Measurements from ENCODE around the gene SELENOH.
"Not testable (repeated sequence)": the region's sequence is repeated elsewhere in the genome, so short reads cannot be mapped to it uniquely, and the experiment has no call there.

SELENOH gene, protein sequence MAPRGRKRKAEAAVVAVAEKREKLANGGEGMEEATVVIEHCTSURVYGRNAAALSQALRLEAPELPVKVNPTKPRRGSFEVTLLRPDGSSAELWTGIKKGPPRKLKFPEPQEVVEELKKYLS

DNA sequence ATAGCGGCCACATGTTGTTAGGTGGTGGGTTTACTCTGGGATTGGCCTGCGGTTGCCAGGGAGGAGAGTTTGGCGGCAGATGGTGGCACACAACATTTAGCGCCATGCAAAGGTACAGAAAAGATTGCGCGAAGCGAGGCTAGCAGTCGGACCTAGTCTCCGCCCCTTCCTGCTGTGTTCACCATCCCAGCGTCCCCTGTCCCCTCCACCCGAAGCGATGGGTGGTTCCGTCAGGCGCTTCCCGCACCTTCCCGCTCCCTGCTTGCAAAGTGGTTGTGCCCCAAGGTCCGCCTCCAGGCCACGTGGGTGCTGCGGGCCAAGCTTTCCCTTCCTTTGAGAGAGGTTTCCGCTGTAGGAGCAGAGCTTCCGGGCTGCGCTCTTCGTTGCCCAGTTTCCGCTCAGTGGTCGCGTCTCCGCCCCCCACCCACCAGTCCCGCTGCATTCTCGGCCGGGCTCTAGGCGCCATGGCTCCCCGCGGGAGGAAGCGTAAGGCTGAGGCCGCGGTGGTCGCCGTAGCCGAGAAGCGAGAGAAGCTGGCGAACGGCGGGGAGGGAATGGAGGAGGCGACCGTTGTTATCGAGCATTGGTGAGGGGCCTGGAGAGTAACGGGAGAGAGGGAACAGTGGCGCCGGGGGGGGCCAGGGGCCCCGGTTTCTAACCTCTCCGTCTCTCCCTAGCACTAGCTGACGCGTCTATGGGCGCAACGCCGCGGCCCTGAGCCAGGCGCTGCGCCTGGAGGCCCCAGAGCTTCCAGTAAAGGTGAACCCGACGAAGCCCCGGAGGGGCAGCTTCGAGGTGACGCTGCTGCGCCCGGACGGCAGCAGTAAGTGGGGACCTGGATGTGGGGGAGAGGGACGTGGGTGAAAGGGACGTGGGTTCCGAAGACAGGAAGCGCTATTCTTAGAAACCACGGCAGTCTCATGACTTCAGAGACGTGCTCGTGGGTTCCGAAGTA lies at the start of gene SELENOH:
SELENOH (plus strand) TSS at position 360 of the 955 bp plus-strand sequence; CDS start at position 465, 105 bp downstream.
- DNase-seq: peak; percentile 93

DNA sequence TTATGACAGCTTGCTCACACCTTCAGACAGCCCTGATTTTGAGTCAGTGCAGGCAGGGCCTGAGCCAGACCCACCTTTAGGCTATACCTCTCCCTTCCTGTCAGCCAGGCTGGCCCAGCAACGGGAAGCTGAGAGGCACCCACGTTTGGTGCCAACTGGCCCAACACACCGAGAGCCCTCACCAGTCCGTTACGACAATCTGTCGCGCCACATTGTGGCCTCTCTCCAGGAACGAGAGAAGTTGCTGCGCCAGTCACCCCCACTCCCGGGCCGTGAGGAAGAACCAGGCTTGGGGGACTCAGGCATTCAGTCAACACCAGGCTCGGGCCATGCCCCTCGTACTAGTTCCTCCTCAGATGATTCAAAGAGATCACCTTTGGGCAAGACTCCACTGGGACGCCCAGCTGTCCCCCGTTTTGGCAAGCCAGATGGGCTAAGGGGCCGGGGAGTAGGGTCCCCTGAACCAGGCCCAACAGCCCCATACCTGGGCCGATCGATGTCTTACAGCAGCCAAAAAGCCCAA lies 42.4 kb upstream of the SELENOH start:
- no peak for DNase-seq

DNA sequence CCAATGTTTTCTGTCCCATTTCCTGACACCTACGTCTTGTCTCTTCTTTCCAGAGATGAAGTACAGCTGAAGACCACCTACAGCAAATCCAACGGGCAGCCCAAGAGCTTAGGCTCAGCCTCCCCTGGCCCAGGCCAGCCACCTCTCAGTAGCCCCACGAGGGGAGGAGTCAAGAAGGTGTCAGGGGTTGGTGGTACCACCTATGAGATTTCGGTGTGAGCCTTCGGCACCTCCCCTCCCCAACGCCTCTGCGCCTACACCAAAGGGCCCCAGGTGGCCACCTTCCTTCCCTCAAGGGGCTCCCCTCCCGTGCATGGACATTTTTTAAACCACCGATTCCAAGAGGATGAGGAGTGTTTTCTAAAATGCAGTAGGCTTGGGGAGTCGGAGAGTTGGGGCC lies 41.5 kb upstream of the SELENOH start:
- DNase-seq: no peak

DNA sequence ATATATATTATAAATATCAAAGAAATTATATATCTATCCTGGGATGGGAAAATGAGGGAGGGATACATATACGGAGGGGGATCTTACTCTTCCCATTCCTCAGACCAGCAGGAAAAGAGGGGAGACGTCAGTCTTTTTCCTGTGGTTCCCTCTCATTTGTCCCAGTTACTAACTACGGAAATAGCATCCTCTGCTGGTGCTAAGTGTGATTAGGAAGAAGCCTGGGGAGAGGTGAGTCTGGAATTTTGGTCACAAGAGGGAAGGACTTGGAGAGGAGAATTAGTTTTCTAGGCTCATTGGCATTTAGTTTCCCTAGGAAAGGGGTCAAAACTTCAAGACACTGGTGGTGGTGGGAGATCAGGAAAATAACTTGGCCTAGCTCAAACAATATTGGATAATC lies 40.9 kb upstream of the SELENOH start:
- DNase-seq: no peak

DNA sequence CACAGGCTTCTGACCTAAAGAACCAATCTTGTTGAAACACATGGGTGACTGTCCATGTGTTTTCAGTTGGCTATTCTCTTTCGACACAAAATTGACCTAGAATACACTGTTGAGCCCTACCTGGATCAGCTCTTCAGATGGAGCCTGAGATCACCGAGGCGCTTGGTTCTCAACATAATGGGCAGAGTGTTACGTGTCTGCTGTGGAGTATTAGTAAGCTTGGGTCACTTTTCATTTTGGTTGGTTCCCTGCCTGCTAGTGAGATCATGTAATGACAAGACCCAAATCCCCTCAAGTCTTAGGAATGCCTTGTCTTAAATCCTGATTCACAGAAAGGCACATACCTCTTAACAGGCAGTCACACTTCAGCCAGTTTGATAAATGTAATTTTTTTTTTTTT lies 38.0 kb upstream of the SELENOH start:
- no peak for DNase-seq

DNA sequence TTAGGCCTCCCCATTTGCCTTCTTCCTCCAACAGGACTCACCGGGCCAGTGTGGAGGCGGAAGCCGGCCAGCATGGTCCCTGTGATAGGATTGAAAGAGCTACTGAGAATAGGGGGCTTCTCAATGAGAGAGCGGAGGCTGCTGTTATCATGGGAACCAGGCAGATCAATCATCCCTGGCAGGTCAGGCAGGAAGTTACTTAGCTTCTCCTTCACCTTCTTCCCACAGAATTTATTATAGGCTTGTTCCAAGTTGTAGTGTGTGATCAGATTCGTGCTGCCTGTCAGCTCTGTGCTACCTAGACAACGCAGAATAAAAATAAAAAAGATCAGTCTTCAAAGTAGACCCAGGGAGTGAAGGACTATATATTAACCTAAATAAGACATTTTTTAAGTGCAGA lies 36.4 kb upstream of the SELENOH start:
- DNase-seq: no peak

DNA sequence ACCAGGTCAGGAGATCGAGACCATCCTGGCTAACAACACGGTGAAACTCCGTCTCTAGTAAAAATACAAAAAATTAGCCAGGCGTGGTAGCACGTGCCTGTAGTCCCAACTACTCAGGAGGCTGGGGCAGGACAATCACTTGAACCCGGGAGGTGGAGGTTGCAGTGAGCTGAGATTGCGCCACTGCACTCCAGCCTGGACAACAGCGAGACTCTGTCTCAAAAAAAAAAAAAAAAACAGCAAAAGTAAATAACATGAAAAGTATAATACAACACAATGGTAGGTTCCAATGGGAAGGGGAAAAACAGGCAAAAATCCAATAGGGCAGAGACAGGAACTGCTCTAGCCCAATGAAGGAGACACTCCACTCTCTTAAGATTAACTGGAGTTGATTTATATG lies 35.9 kb upstream of the SELENOH start:
- DNase-seq: not testable (repeated sequence)

DNA sequence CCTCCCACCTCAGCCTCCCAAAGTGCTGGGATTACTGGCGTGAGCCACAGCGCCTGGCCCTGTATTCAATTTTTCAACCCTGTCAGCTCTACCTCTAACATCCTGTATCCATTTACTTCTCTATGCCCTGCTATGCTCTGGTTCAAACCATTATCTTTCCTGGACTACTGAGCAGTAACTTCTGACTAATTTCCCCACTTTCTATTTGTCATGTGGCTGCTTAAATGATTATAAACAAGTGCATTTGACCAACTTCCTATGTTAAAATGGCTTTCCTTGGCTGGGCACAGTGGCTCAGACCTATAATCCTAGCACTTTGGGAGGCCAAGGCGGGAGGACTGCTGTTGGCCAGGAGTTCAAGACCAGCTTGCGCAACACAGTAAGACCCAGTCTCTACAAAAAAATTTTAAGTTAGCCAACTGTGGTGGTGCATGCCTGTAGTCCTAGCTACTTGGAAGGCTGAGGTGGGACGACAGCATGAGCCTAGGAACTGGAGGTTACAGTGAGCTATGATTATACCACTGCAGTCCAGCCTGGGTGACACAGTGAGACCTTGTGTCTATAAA lies 31.4 kb upstream of the SELENOH start:
- DNase-seq: no peak

DNA sequence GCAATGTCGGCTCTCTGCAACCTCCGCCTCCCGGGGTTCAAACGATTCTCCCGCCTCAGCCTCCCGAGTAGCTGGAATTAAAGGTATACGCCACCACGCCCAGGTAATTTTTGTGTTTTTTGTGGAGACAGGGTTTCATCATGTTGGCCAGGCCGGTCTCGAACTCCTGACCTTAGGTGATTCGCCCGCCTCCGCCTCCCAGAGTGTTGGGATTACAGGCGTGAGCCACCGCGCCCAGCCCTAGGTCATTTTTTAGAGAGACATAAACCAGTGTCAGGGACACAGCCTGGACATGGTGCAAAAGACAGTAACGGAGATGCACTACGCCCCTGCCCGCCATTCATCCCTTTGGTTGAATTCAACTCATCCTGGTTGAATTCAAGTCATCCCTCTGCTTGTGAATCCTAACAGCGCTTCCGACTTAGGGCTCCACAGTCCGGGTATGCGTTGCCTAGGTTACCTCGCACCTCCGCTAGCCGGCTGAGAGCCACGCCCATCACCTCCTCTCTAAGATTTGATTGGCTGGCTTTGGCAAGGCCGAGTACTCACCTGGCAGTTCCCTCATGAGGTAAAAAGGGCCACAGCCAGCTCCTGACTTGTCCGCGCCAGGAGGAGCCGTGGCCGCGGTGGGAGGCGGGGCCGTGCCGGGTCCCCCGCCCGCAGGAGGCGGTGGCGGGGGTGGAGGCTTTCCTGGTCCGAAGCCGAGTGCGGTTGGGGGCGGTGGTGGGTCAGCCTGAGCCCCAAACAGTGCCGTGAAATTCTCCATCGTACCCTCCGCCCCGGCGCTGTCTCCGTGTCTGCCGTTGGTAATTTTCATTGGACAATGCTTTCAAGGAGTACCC lies 29.7 kb upstream of the SELENOH start, which contains the start of gene MED19:
MED19 (minus strand) TSS at position 802 of the 842 bp plus-strand sequence; CDS start at position 766, 36 bp downstream.
- DNase-seq: peak; percentile 90

DNA sequence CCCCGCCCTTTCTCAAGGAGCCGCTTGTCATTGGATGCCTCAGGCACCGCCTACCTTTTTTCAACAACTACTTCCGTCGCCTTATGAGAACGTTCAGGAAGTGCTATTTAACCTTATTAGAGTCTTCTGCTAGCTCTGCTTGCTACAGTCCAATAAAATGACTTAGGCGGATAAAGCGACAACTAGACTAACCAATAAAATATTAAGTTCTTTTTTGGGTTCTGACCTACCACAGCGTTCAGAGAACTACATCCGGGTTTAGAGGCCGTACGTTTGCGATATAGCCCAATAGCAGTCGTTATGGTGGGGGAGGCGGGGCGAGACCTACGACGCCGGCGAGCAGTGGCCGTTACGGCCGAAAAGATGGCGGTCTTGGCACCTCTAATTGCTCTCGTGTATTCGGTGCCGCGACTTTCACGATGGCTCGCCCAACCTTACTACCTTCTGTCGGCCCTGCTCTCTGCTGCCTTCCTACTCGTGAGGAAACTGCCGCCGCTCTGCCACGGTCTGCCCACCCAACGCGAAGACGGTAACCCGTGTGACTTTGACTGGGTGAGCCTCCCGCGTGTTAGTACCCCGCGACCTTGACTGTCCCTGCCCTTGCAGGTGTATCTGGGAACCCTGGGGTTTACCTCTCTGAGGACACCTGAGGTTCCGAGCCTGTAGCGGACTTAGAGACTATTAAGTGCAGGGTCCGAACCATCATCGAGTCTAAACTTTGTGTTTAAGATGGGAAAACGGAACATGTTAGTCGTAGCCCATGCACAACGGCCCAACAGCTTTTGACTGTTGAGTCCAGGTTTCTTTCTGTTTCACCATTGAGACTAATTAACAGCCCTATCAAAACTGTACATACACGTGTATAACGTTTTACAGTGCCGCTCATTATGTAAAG lies 28.8 kb upstream of the SELENOH start, which contains the start of gene TMX2:
TMX2 (plus strand) TSS at position 338 of the 895 bp plus-strand sequence; CDS start at position 364, 26 bp downstream.
- DNase-seq: peak; percentile 98

DNA sequence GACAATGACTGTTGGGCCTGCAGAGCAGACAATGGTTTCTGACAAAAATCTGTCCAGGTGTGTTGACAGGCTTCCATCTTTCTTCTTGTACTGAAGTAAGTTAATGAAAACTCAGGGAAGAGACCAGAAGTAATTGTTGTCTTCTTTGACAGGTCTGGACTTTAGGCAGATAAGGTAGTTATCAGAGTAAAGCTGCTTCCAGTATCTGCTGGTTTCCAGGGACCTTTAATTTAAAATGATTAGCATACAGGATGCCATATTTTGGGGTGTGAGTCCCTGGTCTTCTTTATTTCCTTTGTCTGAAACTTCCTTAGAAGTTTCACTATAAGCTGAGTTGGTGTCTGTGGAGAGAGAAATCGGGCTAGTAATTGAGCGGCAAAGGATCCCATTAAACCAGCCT lies 27.5 kb upstream of the SELENOH start:
- DNase-seq: no peak

DNA sequence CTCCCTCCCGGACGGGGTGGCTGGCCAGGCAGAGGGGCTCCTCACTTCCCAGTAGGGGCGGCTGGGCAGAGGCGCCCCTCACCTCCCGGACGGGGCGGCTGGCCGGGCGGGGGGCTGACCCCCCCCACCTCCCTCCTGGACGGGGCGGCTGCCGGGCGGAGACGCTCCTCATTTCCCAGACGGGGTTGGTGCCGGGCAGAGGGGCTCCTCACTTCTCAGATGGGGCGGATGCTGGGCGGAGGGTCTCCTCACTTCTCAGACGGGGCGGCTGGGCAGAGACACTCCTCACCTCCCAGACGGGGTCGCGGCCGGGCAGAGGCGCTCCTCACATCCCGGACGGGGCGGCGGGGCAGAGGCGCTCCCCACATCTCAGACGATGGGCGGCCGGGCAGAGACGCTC lies 24.6 kb upstream of the SELENOH start:
- not testable (repeated sequence) for DNase-seq

DNA sequence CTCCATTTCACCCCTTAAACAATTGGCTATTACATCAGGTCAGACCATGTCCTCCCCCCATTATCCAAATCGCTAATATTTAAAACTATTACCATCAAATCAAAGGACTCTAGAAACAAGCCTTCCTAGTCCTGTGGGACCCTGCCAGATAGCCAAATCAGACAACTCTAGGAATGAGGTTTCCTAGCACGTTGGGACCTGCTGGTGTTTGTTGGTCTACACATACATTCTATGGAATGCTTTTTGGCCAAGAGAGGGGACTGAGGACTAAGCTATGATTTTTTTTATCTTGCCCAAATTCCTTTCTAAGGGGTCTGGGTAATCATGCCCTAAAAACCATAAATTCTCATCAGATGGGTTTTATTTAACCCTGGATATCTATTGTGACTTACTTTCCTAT lies 14.1 kb upstream of the SELENOH start:
- DNase-seq: no peak

DNA sequence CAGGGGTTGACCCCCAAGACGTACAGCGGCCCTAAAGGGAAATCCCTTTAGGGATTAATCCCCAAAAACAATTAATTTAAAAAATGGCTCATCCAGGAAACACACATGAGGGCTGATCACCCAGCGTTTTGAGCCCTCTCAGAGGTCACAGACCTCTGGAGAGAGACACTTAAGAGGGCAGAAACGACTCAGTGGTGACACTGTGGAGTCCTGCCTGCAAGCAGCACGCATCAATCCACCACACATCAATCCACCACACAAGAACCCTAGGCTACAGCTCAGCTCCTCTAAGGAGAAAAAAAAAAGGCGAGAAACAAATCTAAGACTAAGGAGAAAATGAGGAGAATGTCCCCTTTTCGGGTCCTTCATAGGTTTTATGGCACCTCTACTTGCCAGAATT lies 12.5 kb upstream of the SELENOH start:
- DNase-seq: no peak

DNA sequence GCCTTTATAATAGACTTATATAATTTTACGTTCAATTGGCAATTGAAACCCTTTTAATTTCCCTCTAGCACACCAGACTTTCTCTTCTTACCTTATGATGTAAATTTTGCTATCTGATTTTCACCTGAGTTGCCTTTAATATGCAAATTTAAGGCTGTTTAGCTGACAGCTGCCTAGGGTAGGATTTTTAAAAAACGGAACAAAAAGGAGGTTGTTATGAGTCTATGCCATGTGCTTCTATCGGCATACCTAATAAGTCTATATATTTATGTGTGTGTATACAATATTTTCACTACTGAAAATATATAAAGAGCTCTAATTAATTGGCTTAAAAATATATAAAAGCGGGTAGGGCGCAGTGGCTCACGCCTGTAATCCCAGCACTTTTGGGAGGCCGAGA lies 11.8 kb upstream of the SELENOH start:
- DNase-seq: no peak

DNA sequence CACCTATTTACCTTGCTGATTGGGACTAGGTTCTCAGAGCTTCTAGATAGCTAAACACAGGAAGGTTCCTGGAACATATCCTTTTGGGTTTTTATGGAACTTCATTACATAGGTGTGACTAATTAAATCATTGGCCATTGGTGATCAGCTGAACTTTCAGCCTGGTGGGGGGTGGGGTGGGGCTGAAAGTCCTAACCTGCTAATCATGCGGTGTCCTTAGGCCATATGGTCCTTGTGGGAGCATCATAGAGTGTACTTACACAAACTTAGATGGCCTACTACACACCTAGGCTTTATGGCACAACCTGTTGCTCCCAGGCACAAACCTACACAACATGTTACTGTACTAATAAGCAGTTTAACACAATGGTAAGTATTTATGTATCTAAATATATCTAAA lies 8.6 kb upstream of the SELENOH start:
- no peak for DNase-seq

DNA sequence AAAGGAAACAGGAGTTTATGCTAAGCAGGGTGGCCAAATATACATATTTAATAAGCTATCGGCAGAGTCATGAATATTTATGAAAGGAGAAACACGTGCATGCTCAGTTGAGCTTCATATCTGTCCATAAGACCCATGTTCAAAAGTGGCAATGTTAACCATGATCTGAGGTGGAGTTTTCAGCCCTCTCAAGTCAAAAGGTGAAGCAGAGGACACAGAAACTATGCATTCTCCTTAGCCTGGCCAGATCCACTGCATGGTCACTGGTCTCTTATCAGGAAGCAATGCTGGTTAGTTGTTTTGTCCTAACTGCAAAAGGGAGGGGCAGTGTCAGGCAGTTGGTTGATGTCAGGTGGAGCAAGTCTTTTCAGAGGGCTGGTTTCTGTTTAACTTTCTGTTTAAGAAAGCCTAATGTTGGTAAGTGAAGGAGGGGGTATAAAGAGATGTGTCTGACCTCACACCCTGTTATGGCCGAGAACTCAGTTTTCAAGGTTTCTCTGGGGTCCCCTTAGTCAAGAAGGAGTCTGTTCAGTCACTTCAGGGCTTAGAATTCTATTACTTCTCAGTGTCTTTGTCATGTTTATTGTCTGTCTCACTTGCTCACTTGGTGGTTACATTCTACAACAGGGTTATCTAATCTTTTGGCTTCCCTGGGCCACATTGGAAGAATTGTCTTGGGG lies 5.5 kb upstream of the SELENOH start:
- no peak for DNase-seq

DNA sequence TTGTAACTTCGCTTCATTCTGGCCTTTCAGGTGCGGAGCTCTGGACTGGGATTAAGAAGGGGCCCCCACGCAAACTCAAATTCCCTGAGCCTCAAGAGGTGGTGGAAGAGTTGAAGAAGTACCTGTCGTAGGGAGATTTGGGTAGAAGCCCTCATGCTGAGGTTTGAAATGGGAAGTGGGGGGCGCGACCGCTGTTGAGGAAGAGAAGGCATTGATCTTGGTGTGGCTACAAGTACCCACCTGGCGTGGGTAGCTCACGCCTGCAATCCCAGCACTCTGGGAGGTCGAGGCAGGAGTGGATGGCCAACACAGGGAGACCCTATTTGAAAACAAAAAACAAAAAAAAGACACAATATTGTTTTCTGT lies 779 bp downstream of the SELENOH start:
- no peak for DNase-seq

DNA sequence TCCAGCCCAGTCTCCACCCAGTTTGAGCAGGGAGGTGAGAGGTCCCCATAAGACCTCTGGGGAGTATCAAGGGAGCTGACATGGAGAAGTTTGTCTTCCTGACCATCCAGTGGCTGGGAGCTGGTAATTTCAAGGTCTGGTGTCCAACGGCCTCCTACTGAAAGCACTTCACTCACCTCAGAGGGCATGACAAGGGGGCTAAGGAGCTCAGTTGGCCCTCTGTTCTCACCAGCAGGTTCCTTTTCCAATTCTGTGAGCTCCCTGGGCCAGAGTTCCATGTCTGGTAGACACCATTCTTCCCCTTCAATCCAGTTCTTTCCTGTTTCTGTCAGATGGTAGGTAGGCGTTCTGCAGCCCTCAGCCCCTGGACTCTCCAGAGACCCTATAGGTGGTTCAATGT lies 3.1 kb downstream of the SELENOH start:
- DNase-seq: no peak

DNA sequence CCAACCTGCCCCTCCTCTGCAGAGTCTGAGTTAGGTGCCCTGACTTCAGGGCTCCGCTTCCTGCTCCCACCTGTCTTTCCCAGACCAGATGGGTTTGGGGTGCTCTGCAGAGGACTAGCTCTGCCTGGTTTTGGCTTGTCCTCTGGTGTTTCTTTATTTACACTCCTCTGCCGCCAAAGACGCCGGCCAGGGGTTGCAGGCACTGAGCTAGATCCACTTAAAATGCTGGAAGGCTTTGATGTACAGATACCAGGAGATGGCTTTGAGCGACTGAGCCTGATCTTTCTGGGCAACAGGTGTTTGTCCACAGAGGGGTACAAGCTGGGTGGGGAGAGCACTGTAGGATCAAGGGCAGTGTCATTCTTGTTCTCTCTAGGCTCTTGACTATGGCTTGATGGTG lies 3.9 kb downstream of the SELENOH start:
- no peak for DNase-seq

DNA sequence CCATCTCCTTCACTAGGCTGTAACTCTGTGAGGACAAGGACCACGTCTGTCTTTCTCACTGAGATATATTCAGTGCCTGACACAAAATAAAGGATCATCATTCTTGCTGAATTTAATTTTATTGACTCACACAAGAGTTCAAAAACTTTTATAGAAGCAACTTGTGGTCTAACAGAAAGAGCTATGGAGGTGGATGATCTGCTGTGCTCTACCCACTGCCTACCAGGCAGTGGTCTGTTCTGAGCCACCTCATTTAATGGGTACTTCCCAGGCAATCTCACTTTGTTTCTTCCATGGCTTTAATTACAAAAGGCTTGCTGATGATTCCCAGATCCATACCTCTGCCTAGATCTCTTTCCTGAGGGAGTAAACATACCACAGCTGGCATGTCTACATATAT lies 5.6 kb downstream of the SELENOH start:
- DNase-seq: no peak
